ENCODE results near the gene CHERP.

Gene CHERP

GRCh38 chr19:16527971-16528521 lies 14.2 kb downstream of the CHERP start:
- no peak; the same call in 1 of the 2 replicates for TF ChIP-seq CTCF (conservative IDR thresholded peaks at IDR 0.05)
- no peak overlapping the region for H3K27ac ChIP-seq

GRCh38 chr19:16527334-16527935 lies 14.8 kb downstream of the CHERP start:
- no peak overlapping the region for H3K27ac ChIP-seq
- TF ChIP-seq ZFX (IDR thresholded peaks at IDR 0.05) (no peak), CTCF (conservative IDR thresholded peaks at IDR 0.05) (no peak)

- TF ChIP-seq ZFX (IDR thresholded peaks at IDR 0.05) (no peak), CTCF (conservative IDR thresholded peaks at IDR 0.05) (no peak)
- no peak overlapping the region for H3K27ac ChIP-seq
These were observed 16.3 kb downstream of the CHERP start for GRCh38 chr19:16525751-16526481.

GRCh38 chr19:16524991-16525734 lies 17.1 kb downstream of the CHERP start:
- no peak overlapping the region for H3K27ac ChIP-seq
- no peak for TF ChIP-seq CTCF (conservative IDR thresholded peaks at IDR 0.05)

- no peak overlapping the region for H3K27ac ChIP-seq
- TF ChIP-seq CTCF (conservative IDR thresholded peaks at IDR 0.05): no peak
These were observed 19.5 kb downstream of the CHERP start for GRCh38 chr19:16522559-16523377.

- TF ChIP-seq CTCF (conservative IDR thresholded peaks at IDR 0.05): no peak
- no peak for TF ChIP-seq ZFX (IDR thresholded peaks at IDR 0.05)
- H3K27ac ChIP-seq: no peak overlapping the region
These were observed 20.4 kb downstream of the CHERP start for GRCh38 chr19:16521715-16522289.
